Glutamatergic neuron (in vitro differentiated cells): ENCODE measurements around the gene MRRF. TPM values are rescaled to one million over a fixed set of nuclear protein-coding genes. Genes with fewer than 3 reads are reported as not detected.

Experiments
- DNase-seq: peaks from one replicate; pipeline ENCODE4 v3.0.0; 2022
- H3K27ac Mint-ChIP-seq: one replicate; pipeline ENCODE4 v1.8.0; 2020; ENCODE audit warnings: mild to moderate bottlenecking, mixed read lengths, inconsistent platforms; ENCODE audit not compliant: unreplicated experiment
- H3K27me3 Mint-ChIP-seq: one replicate; pipeline ENCODE4 v1.8.0; 2020; ENCODE audit warnings: mild to moderate bottlenecking, moderate library complexity, mixed read lengths, inconsistent platforms; ENCODE audit not compliant: unreplicated experiment
- H3K36me3 Mint-ChIP-seq: one replicate; pipeline ENCODE4 v1.8.0; 2020; ENCODE audit warnings: mild to moderate bottlenecking, mixed read lengths, inconsistent platforms; ENCODE audit not compliant: unreplicated experiment
- H3K4me1 Mint-ChIP-seq: one replicate; pipeline ENCODE4 v1.8.0; 2020; ENCODE audit warnings: mild to moderate bottlenecking, low read depth, mixed read lengths, inconsistent platforms; ENCODE audit not compliant: unreplicated experiment
- H3K4me3 Mint-ChIP-seq: one replicate; pipeline ENCODE4 v1.8.0; 2020; ENCODE audit warnings: mild to moderate bottlenecking, mixed read lengths, inconsistent platforms; ENCODE audit not compliant: unreplicated experiment
- H3K9me3 Mint-ChIP-seq: one replicate; pipeline ENCODE4 v1.8.0; 2020; ENCODE audit warnings: mild to moderate bottlenecking, moderate library complexity, mixed read lengths, inconsistent platforms; ENCODE audit not compliant: unreplicated experiment
- total RNA-seq: library from RNA; stranded (reverse); fragmentation: NEBNext Ultra II Directional; extraction: Animal tissue kit (Norgen Biotek cat#: 25700); gene quantifications from one replicate; pipeline ENCODE4 v1.2.1, GENCODE V29; 2021; ENCODE audit not compliant: unreplicated experiment
- TF ChIP-seq, protein P1 (sequence below): fragments of 200-600 bp; sonication (generic); IDR thresholded peaks from one replicate; pipeline ENCODE4 v1.5.0; 2021; ENCODE audit not compliant: partially characterized antibody, unreplicated experiment

Gene MRRF
- total RNA-seq, 1 donor from 2014 or later: 16.9 TPM

DNA sequence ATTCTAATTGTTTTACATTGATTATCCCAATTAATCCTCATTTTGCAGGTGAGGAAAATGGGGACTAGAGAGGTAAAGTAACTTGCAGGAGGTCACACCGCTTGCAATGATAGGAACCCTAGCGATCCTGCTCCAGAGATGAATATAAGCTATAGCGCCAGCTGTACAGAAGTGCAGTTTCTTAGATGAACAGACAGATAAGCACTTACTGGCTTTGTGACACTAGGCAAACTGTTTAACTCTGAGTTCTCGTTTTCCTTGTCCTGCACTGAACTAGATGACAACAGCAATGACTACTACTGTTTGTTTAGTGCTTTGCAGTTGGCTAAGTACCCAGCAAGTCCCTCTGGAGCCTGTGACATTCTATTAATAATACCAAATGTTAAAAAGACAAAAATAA is 47.0 kb upstream of the MRRF start:
- peaks cover 47% of the 10 kb centered on the region for H3K27me3 Mint-ChIP-seq
- no peak for DNase-seq

DNA sequence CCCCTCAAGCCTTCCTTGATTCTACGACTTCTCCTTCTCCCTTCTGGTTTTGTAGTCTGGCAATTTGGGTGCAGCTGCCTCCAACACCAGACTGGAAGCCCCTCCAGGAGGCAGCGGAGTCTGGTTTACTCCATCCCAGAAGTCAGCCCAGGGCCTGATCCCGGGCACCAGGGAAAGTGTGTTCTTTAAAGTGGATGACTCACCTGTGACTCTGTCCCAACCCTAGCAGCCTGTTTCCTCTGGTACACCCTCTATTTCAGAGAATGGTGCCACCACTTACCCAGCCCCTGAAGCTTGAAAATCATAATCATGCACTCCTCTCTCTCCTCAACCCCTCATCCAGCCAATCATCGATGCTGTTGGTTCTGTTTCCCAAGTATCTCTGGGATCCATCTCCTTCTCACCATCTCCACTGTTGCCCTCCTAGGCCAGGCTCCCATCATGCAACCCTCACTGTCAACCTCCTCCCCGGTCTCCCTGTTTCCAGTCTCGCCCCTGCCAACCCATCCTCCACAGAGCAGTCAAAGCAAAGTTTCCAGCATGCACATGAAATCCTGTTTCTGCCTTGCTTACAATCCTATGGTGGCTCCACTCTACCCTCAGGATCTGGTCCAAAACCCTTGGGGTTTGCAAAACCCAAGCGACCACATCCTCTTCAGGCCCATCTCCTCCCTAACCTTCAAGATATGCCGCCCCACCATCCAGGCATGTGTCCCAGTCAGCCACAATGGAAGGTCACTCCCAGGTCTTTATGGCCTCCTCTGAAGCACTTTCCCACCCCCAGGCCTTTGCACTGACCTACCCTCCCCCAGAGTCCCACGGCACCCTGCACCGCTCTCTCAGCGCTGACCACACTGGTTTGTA is 46.4 kb upstream of the MRRF start:
- H3K36me3 Mint-ChIP-seq: peaks cover 10% of the 10 kb centered on the region
- TF ChIP-seq, protein P1, sequence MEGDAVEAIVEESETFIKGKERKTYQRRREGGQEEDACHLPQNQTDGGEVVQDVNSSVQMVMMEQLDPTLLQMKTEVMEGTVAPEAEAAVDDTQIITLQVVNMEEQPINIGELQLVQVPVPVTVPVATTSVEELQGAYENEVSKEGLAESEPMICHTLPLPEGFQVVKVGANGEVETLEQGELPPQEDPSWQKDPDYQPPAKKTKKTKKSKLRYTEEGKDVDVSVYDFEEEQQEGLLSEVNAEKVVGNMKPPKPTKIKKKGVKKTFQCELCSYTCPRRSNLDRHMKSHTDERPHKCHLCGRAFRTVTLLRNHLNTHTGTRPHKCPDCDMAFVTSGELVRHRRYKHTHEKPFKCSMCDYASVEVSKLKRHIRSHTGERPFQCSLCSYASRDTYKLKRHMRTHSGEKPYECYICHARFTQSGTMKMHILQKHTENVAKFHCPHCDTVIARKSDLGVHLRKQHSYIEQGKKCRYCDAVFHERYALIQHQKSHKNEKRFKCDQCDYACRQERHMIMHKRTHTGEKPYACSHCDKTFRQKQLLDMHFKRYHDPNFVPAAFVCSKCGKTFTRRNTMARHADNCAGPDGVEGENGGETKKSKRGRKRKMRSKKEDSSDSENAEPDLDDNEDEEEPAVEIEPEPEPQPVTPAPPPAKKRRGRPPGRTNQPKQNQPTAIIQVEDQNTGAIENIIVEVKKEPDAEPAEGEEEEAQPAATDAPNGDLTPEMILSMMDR: no peak
- H3K27ac Mint-ChIP-seq: no peak overlapping the region
- H3K4me3 Mint-ChIP-seq: peak overlapping the region; percentile 78
- peaks cover 16% of the 10 kb centered on the region for H3K9me3 Mint-ChIP-seq
- H3K27me3 Mint-ChIP-seq: peaks cover 52% of the 10 kb centered on the region
- peaks cover 18% of the 10 kb centered on the region for H3K4me1 Mint-ChIP-seq
- DNase-seq: no peak

More for the DNA sequence above, 47.0 kb upstream of the MRRF start:
- TF ChIP-seq, protein P1: no peak
- peaks cover 18% of the 10 kb centered on the region for H3K9me3 Mint-ChIP-seq
- H3K4me3 Mint-ChIP-seq: no peak overlapping the region
- peaks cover 10% of the 10 kb centered on the region for H3K36me3 Mint-ChIP-seq
- peaks cover 18% of the 10 kb centered on the region for H3K4me1 Mint-ChIP-seq
- no peak overlapping the region for H3K27ac Mint-ChIP-seq

DNA sequence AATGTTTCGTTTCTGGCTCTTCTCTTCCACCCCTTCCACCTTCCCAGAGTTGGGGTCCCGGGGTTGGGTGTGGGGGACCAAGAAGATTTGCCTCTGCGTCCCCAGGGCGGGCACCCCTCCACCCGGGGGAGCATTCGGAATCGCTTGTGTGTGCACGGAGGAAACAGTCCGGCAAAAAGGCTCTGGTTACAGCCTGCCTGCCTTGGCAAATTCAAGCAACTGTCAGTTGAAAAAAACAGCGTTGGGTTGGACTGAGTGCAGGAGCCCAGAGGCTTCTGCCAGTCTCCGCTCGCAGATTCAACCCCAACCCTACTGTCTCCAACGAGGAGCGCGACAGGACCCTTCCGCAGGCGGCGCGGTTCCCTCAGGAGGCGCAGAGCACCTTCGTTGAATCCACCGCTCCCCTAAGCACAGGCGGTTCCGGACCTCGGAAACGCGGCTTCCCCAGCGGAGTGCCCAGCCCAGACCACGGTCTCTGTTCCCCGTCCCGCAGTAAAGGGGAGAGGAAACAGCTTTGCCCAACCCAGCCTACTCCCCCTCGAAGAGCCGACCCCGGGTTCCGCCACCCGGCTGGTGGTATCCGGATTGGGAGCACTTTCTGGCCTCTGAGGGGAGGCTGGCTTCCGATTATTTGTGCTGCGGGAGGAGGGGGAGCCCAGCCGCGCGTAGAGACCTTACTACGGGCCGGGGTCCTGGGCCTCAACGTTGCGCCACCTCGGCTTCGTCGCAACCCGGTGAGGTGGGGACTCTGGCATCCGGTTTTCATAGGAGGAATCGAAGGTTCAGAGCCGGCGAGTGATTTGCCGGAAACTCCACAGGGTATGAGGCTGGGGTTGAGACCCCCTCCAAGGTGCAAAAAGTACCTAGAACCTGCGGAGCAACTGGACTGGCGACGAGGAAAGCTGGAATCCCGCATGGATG is 45.5 kb upstream of the MRRF start:
- Mint-ChIP-seq H3K4me1 (peaks cover 18% of the 10 kb centered on the region), H3K9me3 (peaks cover 16% of the 10 kb centered on the region), H3K36me3 (peaks cover 11% of the 10 kb centered on the region), H3K27me3 (peaks cover 56% of the 10 kb centered on the region), H3K27ac (no peak overlapping the region), H3K4me3 (peak overlapping the region; percentile 78)
- TF ChIP-seq, protein P1: no peak
- DNase-seq: no peak

DNA sequence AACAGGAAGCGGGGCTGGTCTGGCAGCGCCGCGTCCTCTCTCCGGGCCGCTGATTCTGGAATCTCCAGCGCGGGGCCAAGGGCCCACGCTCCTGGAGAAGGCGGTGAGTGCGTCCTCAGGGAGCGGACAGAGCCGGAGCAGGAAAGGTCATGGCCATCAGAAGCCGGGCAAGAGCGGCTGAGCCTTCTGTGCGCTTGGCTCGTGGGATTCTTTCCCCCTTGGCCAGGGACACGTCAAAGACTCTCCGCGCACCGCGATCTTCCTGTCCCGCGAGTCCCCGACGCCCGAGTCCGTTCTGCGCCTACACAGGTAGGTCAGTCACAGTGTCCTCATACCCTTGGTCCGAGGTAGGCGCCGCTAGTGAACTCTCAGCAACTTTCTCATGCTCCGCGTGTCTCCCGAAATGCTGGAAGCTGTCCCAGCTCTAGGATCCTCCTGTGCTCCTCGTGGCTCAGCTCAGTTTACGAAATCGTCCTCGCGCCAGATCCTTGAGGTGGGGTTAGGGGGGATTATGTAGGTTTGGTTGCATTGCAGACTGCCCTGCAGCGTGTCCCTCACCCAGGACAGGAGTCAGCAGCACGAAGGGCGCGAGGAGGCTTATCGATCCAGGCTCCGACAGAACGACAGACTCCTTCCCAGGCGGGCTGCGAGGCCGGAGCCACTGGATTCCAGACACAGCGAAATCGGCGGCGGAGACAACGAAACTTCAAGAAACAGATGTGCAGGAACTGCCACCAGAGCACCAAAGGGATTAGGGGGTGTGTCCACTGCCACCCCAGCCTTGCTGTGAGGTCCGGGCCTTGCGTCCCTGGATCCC is 44.6 kb upstream of the MRRF start:
- H3K9me3 Mint-ChIP-seq: peaks cover 18% of the 10 kb centered on the region
- H3K4me3 Mint-ChIP-seq: peak overlapping the region; percentile 78
- peaks cover 21% of the 10 kb centered on the region for H3K4me1 Mint-ChIP-seq
- peaks cover 60% of the 10 kb centered on the region for H3K27me3 Mint-ChIP-seq
- TF ChIP-seq, protein P1: no peak
- peak; percentile 41 for DNase-seq
- H3K27ac Mint-ChIP-seq: no peak overlapping the region
- H3K36me3 Mint-ChIP-seq: peaks cover 19% of the 10 kb centered on the region
